Measurements from ENCODE around the gene SERGEF.

DNA sequence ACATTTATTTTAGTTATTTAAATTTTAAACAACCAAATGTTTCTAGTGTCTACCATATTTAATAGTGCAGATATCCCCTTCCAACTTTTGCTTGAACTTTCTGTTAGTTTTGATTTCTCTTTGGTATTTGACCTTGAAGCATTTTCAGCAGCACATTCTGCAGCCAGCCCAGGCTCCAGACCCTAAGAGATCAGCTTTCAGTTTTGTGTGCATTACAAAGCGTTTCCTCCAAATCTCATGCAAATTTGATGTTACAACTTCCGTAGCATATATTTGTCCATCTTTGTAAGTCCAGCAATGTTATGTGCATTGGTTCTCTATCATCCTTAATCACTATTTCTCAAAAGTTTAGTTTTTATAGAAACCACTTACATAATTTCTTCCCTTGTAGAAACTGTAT is 14.6 kb upstream of the SERGEF start:
- TF ChIP-seq TAF1 (IDR thresholded peaks at IDR 0.05; ENCODE audit: low read depth, low read length), result no peak
- TF ChIP-seq POLR2AphosphoS5 (IDR thresholded peaks at IDR 0.05; ENCODE audit: low read depth, low read length), result no peak
- no peak for TF ChIP-seq POU2F2 (IDR thresholded peaks at IDR 0.05; ENCODE audit: low read depth, low read length)
- TF ChIP-seq POLR2A (IDR thresholded peaks at IDR 0.05; ENCODE audit: low read depth, low read length), result no peak
- TF ChIP-seq SPI1 (IDR thresholded peaks at IDR 0.05; ENCODE audit: low read depth, low read length), result no peak
- no peak for TF ChIP-seq PAX5 (IDR thresholded peaks at IDR 0.05; ENCODE audit: insufficient read depth, low read length, severe bottlenecking)
